ENCODE measurements around the gene VAPA.

DNA sequence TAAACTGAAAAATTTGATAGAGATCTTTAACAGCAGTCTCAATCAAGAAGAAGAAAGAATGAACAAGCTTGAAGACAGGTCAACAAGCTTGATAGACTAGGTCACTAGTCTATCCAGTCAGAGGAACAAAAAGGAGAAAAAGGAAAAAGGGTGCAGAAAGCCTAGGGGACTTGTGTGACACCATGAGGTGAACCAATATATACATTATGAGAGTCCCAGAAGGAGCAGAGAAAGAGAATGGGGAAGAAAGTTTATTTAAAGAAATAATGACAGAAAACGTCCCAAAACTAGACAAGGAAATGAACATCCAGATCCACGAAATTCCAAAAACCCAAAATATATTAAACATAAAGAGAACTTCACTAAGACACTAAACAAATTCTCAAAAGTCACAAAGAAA lies 84.5 kb downstream of the VAPA start:
- no peak for TF ChIP-seq EZH2 (IDR thresholded peaks at IDR 0.05; ENCODE audit: borderline replicate concordance, insufficient read depth, low read depth, low read length, poor library complexity, severe bottlenecking)
- TF ChIP-seq, protein P1, sequence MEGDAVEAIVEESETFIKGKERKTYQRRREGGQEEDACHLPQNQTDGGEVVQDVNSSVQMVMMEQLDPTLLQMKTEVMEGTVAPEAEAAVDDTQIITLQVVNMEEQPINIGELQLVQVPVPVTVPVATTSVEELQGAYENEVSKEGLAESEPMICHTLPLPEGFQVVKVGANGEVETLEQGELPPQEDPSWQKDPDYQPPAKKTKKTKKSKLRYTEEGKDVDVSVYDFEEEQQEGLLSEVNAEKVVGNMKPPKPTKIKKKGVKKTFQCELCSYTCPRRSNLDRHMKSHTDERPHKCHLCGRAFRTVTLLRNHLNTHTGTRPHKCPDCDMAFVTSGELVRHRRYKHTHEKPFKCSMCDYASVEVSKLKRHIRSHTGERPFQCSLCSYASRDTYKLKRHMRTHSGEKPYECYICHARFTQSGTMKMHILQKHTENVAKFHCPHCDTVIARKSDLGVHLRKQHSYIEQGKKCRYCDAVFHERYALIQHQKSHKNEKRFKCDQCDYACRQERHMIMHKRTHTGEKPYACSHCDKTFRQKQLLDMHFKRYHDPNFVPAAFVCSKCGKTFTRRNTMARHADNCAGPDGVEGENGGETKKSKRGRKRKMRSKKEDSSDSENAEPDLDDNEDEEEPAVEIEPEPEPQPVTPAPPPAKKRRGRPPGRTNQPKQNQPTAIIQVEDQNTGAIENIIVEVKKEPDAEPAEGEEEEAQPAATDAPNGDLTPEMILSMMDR (IDR thresholded peaks at IDR 0.05): no peak

Data from B cell (primary cell).